ENCODE measurements around the gene RACGAP1. TPM values are rescaled to one million over a fixed set of nuclear protein-coding genes. Genes with fewer than 3 reads are reported as not detected.

RACGAP1 gene
- polyA plus RNA-seq, 1 donor from 2014 or later: 18.3 TPM

GRCh38 chr12:49948866-49949845 is 76.1 kb downstream of the RACGAP1 start:
- Histone ChIP-seq H4K20me1 (ENCODE audit: insufficient read depth) (no peaks in the 10 kb centered on the region), H3K27ac (ENCODE audit: low read length) (no peak overlapping the region), H3K4me3 (ENCODE audit: low read length) (no peak overlapping the region), H3K9me2 (ENCODE audit: insufficient read depth, low read length) (no peaks in the 10 kb centered on the region), H3K4me2 (ENCODE audit: low read length) (no peak overlapping the region), H3F3A (ENCODE audit: insufficient read depth, low read length, poor library complexity, severe bottlenecking) (no peaks in the 10 kb centered on the region), H3K36me3 (ENCODE audit: insufficient read depth, low read length) (no peaks in the 10 kb centered on the region), H3K79me2 (replicated peaks; ENCODE audit: insufficient read depth, low read length) (no peaks in the 10 kb centered on the region), H3K27me3 (ENCODE audit: insufficient read depth, low read depth, low read length) (no peaks in the 10 kb centered on the region), H2AFZ (ENCODE audit: low read depth, low read length) (no peak overlapping the region), H3K9me3 (ENCODE audit: low read length) (no peaks in the 10 kb centered on the region), H3K9ac (ENCODE audit: low read length) (no peak overlapping the region)
- TF ChIP-seq RAD21 (conservative IDR thresholded peaks at IDR 0.05): no peak
- no peak for TF ChIP-seq EP300 (conservative IDR thresholded peaks at IDR 0.05; ENCODE audit: poor library complexity, severe bottlenecking)

GRCh38 chr12:49947593-49948226 is 77.6 kb downstream of the RACGAP1 start:
- Histone ChIP-seq H3F3A (ENCODE audit: insufficient read depth, low read length, poor library complexity, severe bottlenecking) (no peaks in the 10 kb centered on the region), H3K79me2 (replicated peaks; ENCODE audit: insufficient read depth, low read length) (no peaks in the 10 kb centered on the region), H3K4me3 (ENCODE audit: low read length) (no peak overlapping the region), H3K9me2 (ENCODE audit: insufficient read depth, low read length) (no peaks in the 10 kb centered on the region), H3K4me2 (ENCODE audit: low read length) (no peak overlapping the region), H2AFZ (ENCODE audit: low read depth, low read length) (no peak overlapping the region), H3K27me3 (ENCODE audit: insufficient read depth, low read depth, low read length) (no peaks in the 10 kb centered on the region), H3K36me3 (ENCODE audit: insufficient read depth, low read length) (no peaks in the 10 kb centered on the region), H3K9ac (ENCODE audit: low read length) (no peak overlapping the region), H4K20me1 (ENCODE audit: insufficient read depth) (no peaks in the 10 kb centered on the region), H3K27ac (ENCODE audit: low read length) (no peak overlapping the region), H3K9me3 (ENCODE audit: low read length) (no peaks in the 10 kb centered on the region)
- no peak for TF ChIP-seq SMC3 (conservative IDR thresholded peaks at IDR 0.05; ENCODE audit: poor library complexity)

DNA sequence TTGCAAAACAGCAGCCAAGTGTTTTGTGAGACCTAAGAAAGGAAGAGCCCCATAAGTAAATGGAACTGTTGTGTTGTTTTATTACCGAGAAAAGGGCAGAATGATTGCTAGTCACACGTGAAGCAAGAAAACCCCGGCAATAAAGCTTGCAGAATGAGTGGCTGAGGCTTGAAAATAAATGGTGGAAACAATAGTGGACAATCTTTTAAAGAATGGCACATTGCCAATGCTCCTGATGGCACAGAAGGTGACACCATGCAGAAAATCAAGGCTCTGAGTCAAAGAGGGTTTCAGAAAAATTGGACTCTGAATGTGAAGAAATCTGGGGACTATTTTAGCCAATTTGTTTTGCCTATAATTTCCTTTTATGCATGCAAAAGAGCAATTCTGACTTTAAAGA is 78.8 kb downstream of the RACGAP1 start:
- no peak overlapping the region for H2AFZ ChIP-seq (ENCODE audit: low read depth, low read length)
- no peak overlapping the region for H3K4me2 ChIP-seq (ENCODE audit: low read length)

More for the DNA sequence above, 78.8 kb downstream of the RACGAP1 start:
- H3F3A ChIP-seq (ENCODE audit: insufficient read depth, low read length, poor library complexity, severe bottlenecking): no peaks in the 10 kb centered on the region
- H3K9me3 ChIP-seq (ENCODE audit: low read length): no peaks in the 10 kb centered on the region
- no peaks in the 10 kb centered on the region for H4K20me1 ChIP-seq (ENCODE audit: insufficient read depth)
- no peaks in the 10 kb centered on the region for H3K9me2 ChIP-seq (ENCODE audit: insufficient read depth, low read length)
- TF ChIP-seq REST (IDR thresholded peaks at IDR 0.05; ENCODE audit: borderline replicate concordance) (no peak), EP300 (conservative IDR thresholded peaks at IDR 0.05; ENCODE audit: poor library complexity, severe bottlenecking) (no peak), SMC3 (conservative IDR thresholded peaks at IDR 0.05; ENCODE audit: poor library complexity) (no peak)
- TF ChIP-seq, protein P1, sequence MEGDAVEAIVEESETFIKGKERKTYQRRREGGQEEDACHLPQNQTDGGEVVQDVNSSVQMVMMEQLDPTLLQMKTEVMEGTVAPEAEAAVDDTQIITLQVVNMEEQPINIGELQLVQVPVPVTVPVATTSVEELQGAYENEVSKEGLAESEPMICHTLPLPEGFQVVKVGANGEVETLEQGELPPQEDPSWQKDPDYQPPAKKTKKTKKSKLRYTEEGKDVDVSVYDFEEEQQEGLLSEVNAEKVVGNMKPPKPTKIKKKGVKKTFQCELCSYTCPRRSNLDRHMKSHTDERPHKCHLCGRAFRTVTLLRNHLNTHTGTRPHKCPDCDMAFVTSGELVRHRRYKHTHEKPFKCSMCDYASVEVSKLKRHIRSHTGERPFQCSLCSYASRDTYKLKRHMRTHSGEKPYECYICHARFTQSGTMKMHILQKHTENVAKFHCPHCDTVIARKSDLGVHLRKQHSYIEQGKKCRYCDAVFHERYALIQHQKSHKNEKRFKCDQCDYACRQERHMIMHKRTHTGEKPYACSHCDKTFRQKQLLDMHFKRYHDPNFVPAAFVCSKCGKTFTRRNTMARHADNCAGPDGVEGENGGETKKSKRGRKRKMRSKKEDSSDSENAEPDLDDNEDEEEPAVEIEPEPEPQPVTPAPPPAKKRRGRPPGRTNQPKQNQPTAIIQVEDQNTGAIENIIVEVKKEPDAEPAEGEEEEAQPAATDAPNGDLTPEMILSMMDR (IDR thresholded peaks at IDR 0.05; ENCODE audit: poor library complexity, severe bottlenecking): no peak
- H3K36me3 ChIP-seq (ENCODE audit: insufficient read depth, low read length): no peaks in the 10 kb centered on the region
- H3K4me3 ChIP-seq (ENCODE audit: low read length): no peak overlapping the region
- no peaks in the 10 kb centered on the region for H3K27me3 ChIP-seq (ENCODE audit: insufficient read depth, low read depth, low read length)
- H3K9ac ChIP-seq (ENCODE audit: low read length): no peak overlapping the region
- H3K27ac ChIP-seq (ENCODE audit: low read length): no peak overlapping the region
- no peaks in the 10 kb centered on the region for H3K79me2 ChIP-seq (replicated peaks; ENCODE audit: insufficient read depth, low read length)

Measured in neural cell (in vitro differentiated cells).